NB4 (cell line): ENCODE data around the gene MROH2A.

Experiments
- DNase-seq: peaks from one replicate; pipeline ENCODE4 v3.0.0; 2010; ENCODE audit warnings: low read depth
- H3K4me3 ChIP-seq: one replicate; pipeline ENCODE4 v1.5.1; 2011; ENCODE audit warnings: mild to moderate bottlenecking, low read depth, low read length, moderate library complexity
- MYC ChIP-seq: IDR thresholded peaks from 2 replicates; pipeline ENCODE4 v1.6.1; 2011; ENCODE audit warnings: low read depth, low read length
- POLR2A ChIP-seq: IDR thresholded peaks from 2 replicates; pipeline ENCODE4 v1.6.1; 2011; ENCODE audit warnings: mild to moderate bottlenecking; ENCODE audit not compliant: insufficient read length; ENCODE audit errors: extremely low read depth
- TF ChIP-seq, protein P1 (sequence below): IDR thresholded peaks from 2 replicates; pipeline ENCODE4 v1.6.1; 2011; ENCODE audit warnings: low read depth, low read length
- TF ChIP-seq, protein P2 (sequence below): IDR thresholded peaks from one replicate; pipeline ENCODE4 v1.5.1; 2012; ENCODE audit warnings: low read depth, low read length

Gene MROH2A

DNA sequence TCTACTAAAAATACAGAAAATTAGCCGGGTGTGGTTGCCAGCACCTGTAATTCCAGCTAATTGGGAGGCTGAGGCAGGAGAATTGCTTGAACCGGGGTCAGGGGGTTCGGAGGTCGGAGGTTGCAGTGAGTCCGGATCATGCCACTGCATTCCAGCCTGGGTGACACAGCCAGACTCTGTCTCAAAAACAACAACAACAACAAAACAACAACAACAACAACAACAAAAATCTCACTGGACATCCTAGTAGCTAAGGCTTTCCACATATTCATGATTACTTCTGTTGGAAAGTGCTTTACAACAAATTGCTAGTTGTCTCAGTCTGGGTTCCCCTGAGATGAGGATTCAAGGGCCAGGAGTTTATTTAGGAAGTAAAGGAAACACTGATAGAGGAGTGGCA lies 4.3 kb upstream of the MROH2A start:
- DNase-seq: no peak
- no peak overlapping the region for H3K4me3 ChIP-seq
- TF ChIP-seq, protein P1, sequence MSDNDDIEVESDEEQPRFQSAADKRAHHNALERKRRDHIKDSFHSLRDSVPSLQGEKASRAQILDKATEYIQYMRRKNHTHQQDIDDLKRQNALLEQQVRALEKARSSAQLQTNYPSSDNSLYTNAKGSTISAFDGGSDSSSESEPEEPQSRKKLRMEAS: no peak
- TF ChIP-seq POLR2A (no peak), MYC (no peak)
- TF ChIP-seq, protein P2, sequence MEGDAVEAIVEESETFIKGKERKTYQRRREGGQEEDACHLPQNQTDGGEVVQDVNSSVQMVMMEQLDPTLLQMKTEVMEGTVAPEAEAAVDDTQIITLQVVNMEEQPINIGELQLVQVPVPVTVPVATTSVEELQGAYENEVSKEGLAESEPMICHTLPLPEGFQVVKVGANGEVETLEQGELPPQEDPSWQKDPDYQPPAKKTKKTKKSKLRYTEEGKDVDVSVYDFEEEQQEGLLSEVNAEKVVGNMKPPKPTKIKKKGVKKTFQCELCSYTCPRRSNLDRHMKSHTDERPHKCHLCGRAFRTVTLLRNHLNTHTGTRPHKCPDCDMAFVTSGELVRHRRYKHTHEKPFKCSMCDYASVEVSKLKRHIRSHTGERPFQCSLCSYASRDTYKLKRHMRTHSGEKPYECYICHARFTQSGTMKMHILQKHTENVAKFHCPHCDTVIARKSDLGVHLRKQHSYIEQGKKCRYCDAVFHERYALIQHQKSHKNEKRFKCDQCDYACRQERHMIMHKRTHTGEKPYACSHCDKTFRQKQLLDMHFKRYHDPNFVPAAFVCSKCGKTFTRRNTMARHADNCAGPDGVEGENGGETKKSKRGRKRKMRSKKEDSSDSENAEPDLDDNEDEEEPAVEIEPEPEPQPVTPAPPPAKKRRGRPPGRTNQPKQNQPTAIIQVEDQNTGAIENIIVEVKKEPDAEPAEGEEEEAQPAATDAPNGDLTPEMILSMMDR: no peak

DNA sequence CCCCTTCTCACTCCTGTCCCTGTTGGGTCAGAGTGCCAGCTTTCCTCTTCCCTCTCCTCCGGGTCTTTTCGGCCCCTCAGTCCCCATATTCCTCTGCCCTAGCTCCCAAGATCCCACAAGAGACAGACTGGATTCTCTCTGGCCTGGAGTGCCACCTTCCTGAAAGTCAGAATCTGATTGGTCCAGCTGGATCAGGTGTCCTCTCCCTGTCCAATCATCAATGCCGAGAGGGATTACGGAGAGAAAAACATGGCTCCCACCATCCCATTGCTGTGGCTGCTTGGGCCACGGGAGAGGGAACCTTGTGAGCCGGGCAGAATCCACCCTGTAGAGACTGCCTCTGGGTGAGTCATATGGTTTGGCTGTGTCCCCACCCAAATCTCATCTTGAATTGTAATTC lies 2.7 kb upstream of the MROH2A start:
- DNase-seq: no peak
- TF ChIP-seq, protein P2: no peak
- H3K4me3 ChIP-seq: no peak overlapping the region

DNA sequence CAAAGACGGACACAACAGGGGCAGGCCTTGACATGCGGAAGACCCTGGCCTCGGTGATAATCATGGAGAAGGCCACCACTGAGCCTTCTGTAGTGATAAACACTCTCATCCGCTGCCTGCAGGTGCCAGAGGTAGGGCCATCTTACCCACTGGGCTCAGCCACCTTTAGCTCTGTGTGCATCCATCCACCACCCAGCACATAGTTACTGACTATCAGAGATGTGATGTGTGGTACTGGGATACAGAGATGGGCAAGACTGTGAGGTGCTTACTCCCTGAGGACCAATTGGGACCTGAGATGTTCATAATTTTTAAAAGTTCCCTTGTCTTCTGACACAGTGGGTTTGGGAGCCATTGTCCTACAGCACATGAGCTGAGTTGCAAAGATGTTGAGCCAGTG lies 1.6 kb downstream of the MROH2A start:
- DNase-seq: no peak
- TF ChIP-seq, protein P1: no peak
- TF ChIP-seq, protein P2: no peak
- TF ChIP-seq MYC: no peak
- no peak for TF ChIP-seq POLR2A

DNA sequence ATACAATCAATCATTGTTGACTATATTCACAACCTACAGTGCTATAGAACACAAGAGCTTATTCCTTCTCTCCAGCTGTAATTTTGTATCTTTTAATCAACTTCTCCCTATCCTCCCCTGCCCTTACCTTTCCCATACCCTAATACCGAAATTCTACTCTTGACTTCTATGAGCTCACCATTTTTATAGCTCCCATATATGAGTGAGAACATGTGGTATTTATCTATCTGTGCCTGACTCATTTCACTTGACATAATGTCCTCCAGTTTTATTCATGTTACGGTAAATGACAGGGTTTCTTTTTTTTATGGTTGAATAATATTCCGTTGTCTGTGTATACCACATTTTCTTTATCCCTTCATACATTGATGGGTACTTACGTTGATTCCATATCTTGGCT lies 2.6 kb downstream of the MROH2A start:
- no peak overlapping the region for H3K4me3 ChIP-seq
- TF ChIP-seq POLR2A (no peak), MYC (no peak)
- TF ChIP-seq, protein P2: no peak
- TF ChIP-seq, protein P1: no peak
- no peak for DNase-seq

More for the DNA sequence above, 1.6 kb downstream of the MROH2A start:
- H3K4me3 ChIP-seq: no peak overlapping the region

DNA sequence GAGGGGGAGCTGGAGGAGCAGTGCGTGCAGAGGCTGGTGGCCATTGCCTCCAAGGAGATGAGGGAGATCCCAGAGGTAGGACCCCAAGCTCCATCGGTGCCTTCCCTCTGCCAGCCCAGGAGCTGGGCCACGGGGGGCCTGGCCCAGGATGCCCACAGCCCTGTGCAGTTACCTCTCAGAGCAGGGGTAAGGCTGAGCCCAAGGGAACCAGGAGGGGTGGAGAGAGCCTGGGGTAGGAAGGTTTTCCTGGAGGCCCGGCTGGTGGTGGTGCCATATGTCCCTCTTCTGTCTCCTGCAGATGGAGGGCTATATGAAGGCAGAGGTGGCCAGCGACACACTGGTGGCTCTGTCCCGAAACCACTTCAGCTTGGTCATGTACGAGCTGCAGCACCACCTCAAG lies 11.4 kb downstream of the MROH2A start:
- DNase-seq: no peak
- no peak for TF ChIP-seq POLR2A
- TF ChIP-seq, protein P2: no peak
- TF ChIP-seq, protein P1: no peak
- no peak for TF ChIP-seq MYC
- no peak overlapping the region for H3K4me3 ChIP-seq

DNA sequence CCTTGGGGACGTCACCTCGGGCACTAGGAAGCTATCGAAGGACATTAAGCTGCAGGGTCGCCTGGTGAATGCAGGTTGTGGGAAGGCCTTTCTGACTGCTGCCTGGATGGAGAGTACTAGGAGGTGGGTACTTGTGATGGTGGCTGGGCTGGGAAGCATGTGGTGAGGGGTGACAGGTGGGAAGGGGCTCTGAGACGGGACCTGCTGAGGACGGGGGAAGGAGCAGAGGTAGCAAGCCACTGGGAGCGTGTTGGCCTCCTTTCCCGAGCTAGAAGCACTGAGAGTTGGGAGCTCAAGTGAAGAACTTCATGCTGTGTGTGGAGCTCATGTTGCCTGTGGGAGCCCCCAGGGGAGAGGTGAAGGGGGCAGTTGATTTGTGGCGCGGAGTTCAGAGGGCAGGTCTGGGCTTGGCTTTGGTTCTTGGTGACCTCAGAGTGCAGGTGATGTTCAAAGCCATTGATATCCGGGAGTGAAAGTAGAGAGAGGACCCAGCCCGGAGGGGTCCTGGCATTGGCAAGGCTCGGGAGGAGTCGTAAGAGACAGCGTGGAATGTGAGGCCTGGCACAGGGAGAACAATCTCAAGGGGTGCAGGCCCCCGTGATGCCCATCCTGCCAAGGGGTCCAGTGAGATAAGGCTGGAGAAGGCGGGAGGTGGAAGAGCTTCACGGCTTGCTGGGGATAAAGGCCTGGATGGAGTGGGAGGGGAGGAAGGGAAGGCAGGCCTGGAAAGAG lies 13.2 kb downstream of the MROH2A start:
- DNase-seq: no peak
- H3K4me3 ChIP-seq: no peak overlapping the region
- TF ChIP-seq POLR2A: no peak
- TF ChIP-seq, protein P2: no peak
- no peak for TF ChIP-seq MYC
- TF ChIP-seq, protein P1: no peak
